ENCODE data around the gene ADAMTS16.

- TF ChIP-seq POLR2A (IDR thresholded peaks at IDR 0.05; ENCODE audit: low read depth, low read length) (no peak), POLR2AphosphoS5 (IDR thresholded peaks at IDR 0.05; ENCODE audit: low read depth, low read length) (no peak), PAX5 (IDR thresholded peaks at IDR 0.05; ENCODE audit: insufficient read depth, low read length, severe bottlenecking) (no peak), TAF1 (IDR thresholded peaks at IDR 0.05; ENCODE audit: low read depth, low read length) (no peak)
Observed at GRCh38 chr5:5314166-5314565, 174.0 kb downstream of the ADAMTS16 start.
